GM18517 (cell line): ENCODE results near the gene TRIO.
A peak's percentile ranks its signal among the peaks of the same experiment; 100 is the strongest.

Source experiments
- ATAC-seq: cut with Tn5 transposase; IDR thresholded peaks from one replicate; pipeline ENCODE4 v1.9.1; 2021; ENCODE audit warnings: mild to moderate bottlenecking, moderate library complexity; ENCODE audit not compliant: unreplicated experiment

The TRIO gene

DNA sequence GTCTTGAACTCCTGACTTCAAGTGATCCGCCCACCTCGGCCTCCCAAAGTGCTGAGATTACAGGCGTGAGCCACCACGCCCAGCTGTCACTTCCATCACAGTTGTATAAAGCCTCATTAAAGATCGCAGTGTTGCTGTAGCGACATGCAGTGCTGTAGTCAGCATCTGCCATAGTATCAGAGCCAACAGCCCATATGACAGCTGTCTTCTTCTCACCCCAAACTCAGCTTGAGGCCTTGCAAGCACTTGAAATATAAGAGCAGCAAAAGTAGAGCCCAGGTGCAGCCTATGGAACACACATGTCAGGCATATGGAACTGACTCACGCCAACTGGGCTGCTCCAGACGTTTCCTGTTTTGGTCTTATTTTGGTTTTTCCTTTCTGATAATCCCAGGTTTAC, 167.8 kb downstream of the TRIO start:
- ATAC-seq, result no peak

DNA sequence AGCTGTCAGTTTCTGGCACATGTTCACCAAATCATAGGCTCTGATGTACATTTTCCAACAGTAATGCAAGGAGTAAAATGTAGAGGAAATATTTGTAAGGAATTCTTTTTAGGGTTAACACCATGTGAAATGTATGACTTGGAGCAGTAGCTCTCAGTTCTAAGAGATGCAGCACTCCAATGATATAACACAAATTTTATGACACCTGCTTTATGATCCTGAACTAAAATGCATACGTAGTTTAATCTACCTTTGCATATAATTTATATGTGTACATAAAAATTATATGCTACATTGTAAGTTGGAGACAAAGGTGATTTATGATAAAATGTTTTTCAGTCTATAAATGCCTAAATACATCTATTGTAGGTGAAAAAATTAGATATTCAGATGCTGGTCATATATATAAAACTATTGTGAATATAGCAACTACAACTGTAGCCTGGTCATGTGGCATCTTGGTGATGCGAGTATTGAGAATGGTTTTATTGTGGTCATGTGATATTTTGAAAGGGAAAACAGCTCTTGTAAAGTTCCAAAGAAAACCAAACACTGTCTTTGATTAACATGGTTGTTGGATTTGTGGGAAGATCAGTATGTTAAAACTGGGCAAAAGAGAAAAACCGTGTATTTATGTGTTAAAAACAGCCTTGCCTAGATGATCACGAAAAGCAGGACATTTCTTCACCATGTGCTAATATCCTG, 171.0 kb downstream of the TRIO start:
- ATAC-seq, result no peak

DNA sequence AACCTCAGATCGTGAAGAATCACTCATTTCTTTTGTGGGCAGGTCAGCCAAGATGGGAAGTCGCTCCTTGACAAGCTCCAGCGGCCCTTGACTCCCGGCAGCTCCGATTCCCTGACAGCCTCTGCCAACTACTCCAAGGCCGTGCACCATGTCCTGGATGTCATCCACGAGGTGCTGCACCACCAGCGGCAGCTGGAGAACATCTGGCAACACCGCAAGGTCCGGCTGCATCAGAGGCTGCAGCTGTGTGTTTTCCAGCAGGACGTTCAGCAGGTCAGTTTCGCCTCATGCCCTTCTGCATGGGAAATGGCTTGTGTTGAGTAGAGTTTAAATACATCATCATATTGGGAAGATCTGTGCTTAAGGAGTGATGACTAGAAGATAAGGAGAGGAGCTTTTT, 173.3 kb downstream of the TRIO start:
- ATAC-seq, result no peak

DNA sequence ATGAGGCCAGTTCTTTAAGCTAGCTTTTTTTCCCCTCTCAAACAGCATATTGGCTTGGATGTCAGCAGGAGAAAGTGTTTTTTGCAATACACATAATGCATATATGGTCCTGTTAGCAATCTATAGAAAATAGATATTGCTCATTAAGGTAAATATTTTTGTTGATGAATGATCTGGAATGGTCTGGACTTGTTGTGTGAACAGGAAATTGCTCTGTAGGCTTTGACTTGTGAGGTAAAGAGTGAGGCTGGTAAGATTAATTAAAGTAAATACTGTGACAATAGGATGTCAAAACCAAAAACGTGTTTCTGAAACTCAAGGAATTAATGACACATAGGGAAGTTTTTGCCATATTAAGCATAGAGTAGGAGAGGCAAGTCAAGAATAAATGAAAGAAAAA, 176.0 kb downstream of the TRIO start:
- no peak for ATAC-seq

- no peak for ATAC-seq
Measured at GRCh38 chr5:14321936-14322335, 178.8 kb downstream of the TRIO start.

DNA sequence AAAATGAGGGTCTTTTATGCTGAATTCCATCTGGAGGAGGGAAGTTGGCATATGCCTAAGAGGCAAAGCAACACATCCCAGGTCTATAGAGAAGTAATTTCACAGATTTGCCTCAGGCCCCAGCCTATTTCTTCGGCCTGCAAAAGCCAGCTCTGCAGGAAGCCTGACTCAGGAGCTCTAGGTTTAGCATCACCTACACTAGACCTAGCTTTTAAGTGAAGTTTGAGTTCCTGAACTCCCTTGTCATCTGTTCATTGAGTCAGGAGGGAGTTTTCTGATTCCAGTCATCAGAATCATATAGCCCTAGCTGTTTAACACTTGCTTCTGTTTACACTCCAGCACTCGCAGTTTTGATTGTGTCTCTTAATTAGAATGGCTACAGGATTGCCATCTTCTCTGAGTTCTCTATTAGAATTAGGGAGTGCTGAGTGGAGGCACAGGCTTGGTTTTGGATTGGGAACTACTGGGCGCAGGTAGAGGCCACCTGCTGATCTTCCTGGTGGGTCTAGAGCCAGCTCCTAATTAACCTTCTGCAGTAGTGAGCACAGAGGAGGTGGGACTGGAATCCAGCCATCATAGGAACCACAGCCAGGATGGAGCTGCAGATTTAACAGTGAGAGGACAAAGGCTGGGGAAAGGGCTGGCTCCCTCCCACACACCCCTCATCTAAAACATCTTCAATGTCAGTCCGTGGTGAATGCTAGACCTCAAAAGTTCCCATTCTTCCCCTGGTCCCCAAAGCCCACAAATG, 179.5 kb downstream of the TRIO start:
- ATAC-seq, result no peak

DNA sequence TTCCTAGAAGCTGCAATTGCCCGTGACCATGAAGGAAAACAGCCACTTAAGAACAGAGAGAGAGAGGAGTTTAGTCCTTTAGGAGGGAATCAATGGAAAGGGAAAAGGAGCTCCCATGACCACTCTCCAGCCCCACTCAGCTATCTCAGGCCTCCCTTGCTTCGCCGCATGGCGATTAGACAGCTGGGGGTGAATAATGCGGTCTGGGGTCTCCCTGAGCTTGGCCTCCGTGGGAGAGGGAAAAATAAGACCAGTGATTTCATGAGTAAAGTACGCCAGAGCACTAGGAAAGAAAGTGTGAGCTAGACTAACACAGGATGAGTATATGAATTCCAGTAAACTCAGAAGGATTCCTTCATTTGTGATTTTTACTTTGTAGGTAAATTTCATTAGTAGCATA, 180.3 kb downstream of the TRIO start:
- ATAC-seq, result no peak

DNA sequence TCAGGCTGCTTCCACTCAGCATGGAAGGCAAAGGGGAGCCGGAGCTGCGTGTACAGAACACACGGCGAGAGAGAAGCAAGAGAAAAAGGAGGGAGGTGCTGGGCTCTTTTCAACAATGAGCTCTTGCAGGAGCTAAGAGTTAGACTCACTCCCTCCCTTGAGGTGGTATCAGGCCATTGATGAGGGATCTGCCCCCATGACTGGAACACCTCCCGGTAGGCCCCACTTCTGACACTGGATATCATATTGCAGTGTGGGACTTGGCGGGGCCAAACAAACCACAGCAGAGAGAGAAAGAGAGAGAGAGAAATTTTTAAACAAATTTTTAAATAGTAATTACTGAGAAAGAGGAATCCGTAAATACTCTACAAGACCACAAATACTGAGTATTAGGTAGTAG, 182.2 kb downstream of the TRIO start:
- no peak for ATAC-seq

- no peak for ATAC-seq
Measured at GRCh38 chr5:14326035-14326903, 183.1 kb downstream of the TRIO start.

GRCh38 chr5:14327624-14328023, 184.5 kb downstream of the TRIO start:
- ATAC-seq, result no peak

DNA sequence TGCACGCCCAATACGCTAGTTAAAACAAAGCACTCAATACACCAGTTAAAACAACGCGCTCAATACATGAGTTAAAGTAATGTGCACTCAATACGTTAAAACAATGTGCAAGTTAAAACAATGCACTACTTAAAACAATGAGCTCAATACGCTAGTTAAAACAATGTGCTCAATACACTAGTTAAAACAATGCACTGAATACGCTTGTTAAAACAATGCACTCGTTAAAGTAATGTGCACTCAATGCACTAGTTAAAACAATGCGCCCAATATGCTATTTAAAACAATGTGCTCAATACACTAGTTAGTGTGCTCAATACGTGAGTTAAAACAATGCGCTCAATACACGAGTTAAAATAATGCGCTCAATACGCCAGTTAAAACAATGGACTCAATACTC, 185.0 kb downstream of the TRIO start:
- ATAC-seq, result no peak

DNA sequence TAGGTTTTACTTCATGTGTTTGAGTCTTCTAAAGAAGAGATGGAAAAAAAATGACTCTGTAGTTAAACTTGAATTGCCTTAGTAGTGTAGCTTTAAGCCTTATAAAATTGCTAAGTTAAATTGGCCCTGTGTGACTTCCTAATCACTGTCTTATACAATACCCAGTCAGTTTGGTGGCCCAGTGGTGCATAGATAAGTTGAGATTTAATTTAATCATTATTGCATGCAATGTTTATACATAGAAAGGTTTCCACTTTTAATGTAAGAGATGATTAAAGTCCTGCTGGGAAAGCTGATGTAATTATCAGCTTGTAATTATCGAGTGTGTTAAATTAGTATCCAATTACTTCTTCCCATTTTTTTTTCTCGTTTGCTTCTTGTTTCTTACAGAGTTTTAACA, 187.1 kb downstream of the TRIO start:
- no peak for ATAC-seq

GRCh38 chr5:14330729-14331385, 187.7 kb downstream of the TRIO start:
- ATAC-seq, result no peak

DNA sequence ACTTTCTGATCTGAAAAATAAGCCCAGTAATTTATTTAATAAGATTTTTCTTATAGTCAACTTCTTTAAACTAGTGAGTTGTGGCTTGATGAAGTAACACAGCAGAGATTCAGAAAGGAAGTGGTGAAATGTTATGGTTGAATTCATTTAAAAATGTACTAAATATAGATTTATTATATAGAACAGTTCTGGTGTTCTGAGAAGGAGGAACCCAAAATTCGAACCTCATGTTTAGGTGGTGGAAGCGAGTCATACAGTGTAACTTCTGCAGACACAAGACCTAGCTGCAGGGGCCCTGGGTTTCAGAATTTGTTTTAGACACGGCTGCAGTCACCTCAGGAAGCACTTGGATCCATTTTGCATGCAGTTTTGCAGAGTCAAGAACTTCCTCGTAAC, 188.2 kb downstream of the TRIO start:
- ATAC-seq, result peak; percentile 54

DNA sequence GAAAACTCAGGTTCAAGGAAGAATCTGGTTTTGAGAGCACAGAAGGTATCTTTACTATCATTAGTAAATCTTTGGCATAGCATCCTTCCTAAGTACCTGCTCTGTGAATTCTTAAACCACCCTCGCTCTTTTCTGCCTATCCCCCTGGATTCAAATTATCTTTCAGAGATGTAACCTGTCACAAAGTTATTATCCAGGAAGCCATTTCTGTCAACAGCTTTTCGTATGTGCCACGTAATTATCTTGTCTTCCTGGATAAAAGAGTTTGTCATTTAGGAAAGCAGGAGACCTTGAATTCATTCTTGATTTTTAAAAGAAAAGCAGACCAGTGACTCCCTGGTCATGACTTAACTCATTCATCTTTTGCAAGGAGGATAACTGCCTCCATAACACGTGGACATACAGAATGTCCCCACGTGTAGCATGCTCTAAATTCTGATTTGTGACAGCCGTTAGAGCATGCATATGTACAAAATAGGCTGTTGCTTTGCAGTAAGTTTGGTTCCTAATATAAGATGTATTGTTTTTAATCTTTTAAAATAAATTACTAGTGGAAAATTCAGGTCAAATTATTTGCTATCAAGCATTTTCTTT, 189.0 kb downstream of the TRIO start:
- no peak for ATAC-seq

- no peak for ATAC-seq
Measured at GRCh38 chr5:14332746-14333145, 189.6 kb downstream of the TRIO start.

- no peak for ATAC-seq
Measured at GRCh38 chr5:14337593-14337992, 194.5 kb downstream of the TRIO start.

DNA sequence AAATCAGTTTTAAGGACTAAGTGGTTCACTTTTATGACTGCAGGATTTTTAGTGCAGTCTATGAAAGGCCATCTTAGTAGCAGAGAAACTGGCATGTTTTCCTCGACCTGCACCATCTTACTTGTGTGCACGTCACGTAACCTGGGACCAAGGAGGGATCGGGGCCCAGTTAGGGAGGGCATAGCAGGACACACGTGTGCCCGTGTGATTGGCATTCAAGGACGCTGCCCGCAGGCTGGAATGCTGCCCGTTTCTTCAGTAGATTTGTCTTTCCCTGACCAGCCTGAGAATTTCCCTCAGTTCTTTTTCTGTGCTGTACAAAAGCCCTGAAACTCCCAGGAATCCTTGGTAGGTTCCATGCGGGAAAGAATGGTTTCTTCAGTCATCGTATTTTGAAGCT, 196.3 kb downstream of the TRIO start:
- ATAC-seq, result no peak

DNA sequence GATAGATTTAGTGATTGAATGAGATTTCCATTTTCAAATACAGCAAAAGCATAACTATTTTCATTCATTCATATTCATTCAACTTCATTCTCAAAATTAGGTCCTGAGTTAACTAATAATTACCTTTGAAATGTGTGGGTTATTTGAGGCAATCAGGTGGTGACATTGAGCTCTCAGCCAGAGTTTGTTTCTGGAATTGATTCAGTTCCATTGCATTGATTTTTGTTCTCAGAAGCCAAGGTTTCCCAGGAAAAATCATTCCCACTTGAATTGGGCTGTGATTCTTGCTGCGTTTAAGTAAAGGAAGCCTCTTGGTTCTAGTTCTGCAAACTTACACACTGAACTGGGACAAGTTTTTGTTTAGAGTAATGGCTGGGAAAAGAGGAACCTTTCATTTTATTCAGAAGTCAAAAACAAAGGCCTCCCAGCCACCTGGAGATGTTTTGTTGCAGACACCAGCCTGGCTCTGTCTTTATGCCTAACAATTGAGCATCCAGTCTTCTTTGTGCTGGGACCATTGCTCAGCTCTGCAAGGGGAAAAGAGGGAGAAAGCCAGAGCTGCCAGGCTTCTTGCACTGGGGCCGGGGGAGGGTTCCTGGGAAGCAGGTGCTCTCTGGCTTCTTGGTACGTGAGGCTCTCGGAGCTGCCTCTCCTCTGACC, 198.6 kb downstream of the TRIO start:
- no peak for ATAC-seq

GRCh38 chr5:14342306-14342705, 199.2 kb downstream of the TRIO start:
- peak; percentile 83 for ATAC-seq
